Measurements from ENCODE around the gene FOXO6. TPM values are rescaled to one million over a fixed set of nuclear protein-coding genes. Genes with fewer than 3 reads are reported as not detected.

FOXO6 gene
- total RNA-seq, 3 donors from 2014 or later, result 0.20 to 0.22 TPM; not detected in 1

GRCh38 chr1:41427916-41428737 lies 66.9 kb downstream of the FOXO6 start:
- Mint-ChIP-seq H3K4me3 (no peak overlapping the region), H3K36me3 (ENCODE audit: insufficient read depth) (no peaks in the 10 kb centered on the region), H3K4me1 (ENCODE audit: low read depth) (no peaks in the 10 kb centered on the region), H3K27me3 (ENCODE audit: low read depth) (peaks cover 12% of the 10 kb centered on the region), H3K9me3 (no peaks in the 10 kb centered on the region)
- DNase-seq (no peak), ATAC-seq (no peak)

DNA sequence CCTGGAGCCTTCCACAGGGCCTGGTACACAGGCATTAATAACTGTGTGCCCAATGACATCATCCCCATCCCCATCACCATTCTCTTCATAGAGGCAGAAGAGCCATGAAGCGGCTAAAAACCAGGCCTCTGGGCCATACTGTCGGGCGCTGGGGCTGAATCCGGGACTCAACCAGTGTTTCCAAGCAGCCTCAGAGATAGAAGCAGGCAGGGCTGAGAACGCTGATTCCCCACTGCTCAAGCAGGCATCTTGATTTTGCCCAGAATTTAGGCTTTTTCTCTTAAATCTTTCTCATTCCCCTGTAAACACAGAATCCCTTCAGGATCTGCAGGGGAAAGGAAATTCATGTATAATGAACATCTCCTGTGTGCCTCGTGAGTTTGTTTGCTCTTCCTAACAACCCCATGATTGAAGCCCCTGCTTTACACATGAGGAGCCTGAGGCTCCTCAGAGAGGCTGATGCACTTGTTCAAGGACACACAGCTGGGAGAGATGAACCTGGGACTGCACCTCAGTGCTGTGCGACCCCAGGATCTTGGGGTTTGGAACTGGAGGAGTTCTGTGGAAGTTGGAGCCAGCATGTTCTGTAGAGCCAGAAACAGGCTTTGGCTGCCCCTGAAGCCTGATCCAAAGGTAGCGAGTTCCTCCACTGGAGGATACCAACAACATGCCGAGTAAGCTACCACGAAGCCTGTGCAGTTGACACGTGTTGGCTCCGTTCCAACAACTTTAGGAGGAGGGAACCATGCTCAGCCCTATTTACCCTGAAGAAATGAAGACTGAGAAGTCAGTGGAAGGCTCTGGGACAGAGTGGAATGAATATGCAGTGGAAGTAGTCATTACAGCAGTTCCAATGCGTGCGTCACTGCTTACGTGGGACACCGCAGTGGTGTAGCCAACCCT lies 67.8 kb downstream of the FOXO6 start:
- Mint-ChIP-seq H3K4me3 (no peak overlapping the region), H3K4me1 (ENCODE audit: low read depth) (no peaks in the 10 kb centered on the region), H3K9me3 (no peaks in the 10 kb centered on the region), H3K36me3 (ENCODE audit: insufficient read depth) (no peaks in the 10 kb centered on the region), H3K27me3 (ENCODE audit: low read depth) (peaks cover 18% of the 10 kb centered on the region)
- DNase-seq (no peak), ATAC-seq (no peak)

DNA sequence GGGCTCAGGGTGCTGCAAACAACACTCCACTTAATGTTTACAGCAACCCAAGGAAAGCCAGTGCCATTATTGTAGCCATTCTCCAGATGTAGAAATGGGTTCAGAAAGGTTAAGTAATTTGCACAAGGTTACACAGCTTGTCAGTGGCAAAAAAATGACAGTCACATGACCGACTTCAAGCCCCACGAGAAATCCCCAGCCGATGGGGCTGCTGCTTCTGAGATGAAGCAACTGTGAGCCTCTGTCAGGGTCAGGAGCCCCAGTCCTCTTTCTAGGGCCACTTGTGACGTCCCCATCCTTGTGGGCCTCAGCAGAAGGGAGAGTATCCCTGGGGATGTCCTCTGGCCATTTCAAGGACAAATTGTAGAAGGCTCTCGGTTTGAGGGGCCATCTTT lies 68.4 kb downstream of the FOXO6 start:
- no peak for DNase-seq
- no peaks in the 10 kb centered on the region for H3K36me3 Mint-ChIP-seq (ENCODE audit: insufficient read depth)
- no peak overlapping the region for H3K4me3 Mint-ChIP-seq
- H3K27me3 Mint-ChIP-seq (ENCODE audit: low read depth), result peaks cover 24% of the 10 kb centered on the region
- no peaks in the 10 kb centered on the region for H3K9me3 Mint-ChIP-seq
- ATAC-seq, result no peak
- H3K4me1 Mint-ChIP-seq (ENCODE audit: low read depth), result no peaks in the 10 kb centered on the region

DNA sequence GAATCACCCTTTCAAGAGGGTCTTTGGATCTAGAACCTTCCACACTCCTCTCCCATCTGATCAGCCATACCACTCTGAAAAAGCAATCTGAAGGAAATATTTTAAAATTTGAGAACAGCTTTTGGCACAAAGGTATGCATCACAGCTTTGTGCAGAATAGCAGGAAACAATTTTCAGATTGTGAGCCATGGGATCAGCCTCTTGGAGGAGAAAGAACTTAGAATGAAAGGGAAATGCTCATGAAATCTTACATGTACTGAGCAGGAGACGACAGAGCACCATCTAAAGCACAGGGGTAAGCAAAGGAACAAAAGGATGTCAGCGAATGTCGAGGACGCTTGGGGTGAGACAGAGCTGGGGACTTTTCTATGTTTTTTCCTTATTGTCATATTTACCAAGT lies 68.8 kb downstream of the FOXO6 start:
- DNase-seq (no peak), ATAC-seq (no peak)
- no peak overlapping the region for H3K4me3 Mint-ChIP-seq
- no peaks in the 10 kb centered on the region for H3K4me1 Mint-ChIP-seq (ENCODE audit: low read depth)
- H3K9me3 Mint-ChIP-seq, result no peaks in the 10 kb centered on the region
- peaks cover 28% of the 10 kb centered on the region for H3K27me3 Mint-ChIP-seq (ENCODE audit: low read depth)
- H3K36me3 Mint-ChIP-seq (ENCODE audit: insufficient read depth), result no peaks in the 10 kb centered on the region

DNA sequence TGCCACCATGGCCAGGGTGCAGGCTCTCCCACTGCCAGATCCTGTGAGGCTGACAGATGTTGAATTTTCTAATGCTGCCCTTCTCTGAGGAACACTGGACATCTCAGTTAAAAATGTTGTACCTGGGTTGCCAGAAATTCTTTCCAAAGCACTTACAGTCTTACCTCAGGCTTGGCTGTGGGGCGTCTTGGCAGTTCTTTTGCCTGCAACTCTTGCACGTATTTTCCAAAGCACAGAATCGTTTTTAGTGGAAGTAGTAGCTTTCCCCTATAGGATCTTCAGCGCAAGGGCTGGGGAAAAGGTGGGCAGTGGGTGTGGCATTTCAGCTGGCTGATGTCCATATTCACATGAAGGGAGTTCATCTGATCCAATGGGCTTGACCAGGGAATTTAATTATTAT lies 69.3 kb downstream of the FOXO6 start:
- H3K4me1 Mint-ChIP-seq (ENCODE audit: low read depth), result no peaks in the 10 kb centered on the region
- no peak overlapping the region for H3K4me3 Mint-ChIP-seq
- DNase-seq (no peak), ATAC-seq (no peak)
- H3K27me3 Mint-ChIP-seq (ENCODE audit: low read depth), result peaks cover 31% of the 10 kb centered on the region
- no peaks in the 10 kb centered on the region for H3K36me3 Mint-ChIP-seq (ENCODE audit: insufficient read depth)
- no peaks in the 10 kb centered on the region for H3K9me3 Mint-ChIP-seq

- no peak for ATAC-seq
- Mint-ChIP-seq H3K9me3 (no peaks in the 10 kb centered on the region), H3K4me1 (ENCODE audit: low read depth) (no peaks in the 10 kb centered on the region), H3K4me3 (no peak overlapping the region), H3K27me3 (ENCODE audit: low read depth) (peaks cover 42% of the 10 kb centered on the region), H3K36me3 (ENCODE audit: insufficient read depth) (no peaks in the 10 kb centered on the region)
- no peak for DNase-seq
These were observed 70.5 kb downstream of the FOXO6 start for GRCh38 chr1:41431490-41432350.

Other genes starting within 250 kb of the FOXO6 start
- 10 to 100 TPM; 17.1 to 19.8 (median 17.9) TPM for gene SCMH1, start 119.1 kb upstream of the FOXO6 start, total RNA-seq
- not detected for gene EDN2, start 123.2 kb downstream of the FOXO6 start, total RNA-seq